GM21360 (cell line): Measurements from ENCODE around the gene ADARB1.
A peak's percentile ranks its signal among the peaks of the same experiment; 100 is the strongest.
"Not testable (repeated sequence)": the region's sequence is repeated elsewhere in the genome, so short reads cannot be mapped to it uniquely, and the experiment has no call there.

Source experiments
- ATAC-seq: cut with Tn5 transposase; IDR thresholded peaks from one replicate; pipeline ENCODE4 v1.9.1; 2021; ENCODE audit warnings: mild to moderate bottlenecking, moderate library complexity; ENCODE audit not compliant: unreplicated experiment

Gene ADARB1, protein sequence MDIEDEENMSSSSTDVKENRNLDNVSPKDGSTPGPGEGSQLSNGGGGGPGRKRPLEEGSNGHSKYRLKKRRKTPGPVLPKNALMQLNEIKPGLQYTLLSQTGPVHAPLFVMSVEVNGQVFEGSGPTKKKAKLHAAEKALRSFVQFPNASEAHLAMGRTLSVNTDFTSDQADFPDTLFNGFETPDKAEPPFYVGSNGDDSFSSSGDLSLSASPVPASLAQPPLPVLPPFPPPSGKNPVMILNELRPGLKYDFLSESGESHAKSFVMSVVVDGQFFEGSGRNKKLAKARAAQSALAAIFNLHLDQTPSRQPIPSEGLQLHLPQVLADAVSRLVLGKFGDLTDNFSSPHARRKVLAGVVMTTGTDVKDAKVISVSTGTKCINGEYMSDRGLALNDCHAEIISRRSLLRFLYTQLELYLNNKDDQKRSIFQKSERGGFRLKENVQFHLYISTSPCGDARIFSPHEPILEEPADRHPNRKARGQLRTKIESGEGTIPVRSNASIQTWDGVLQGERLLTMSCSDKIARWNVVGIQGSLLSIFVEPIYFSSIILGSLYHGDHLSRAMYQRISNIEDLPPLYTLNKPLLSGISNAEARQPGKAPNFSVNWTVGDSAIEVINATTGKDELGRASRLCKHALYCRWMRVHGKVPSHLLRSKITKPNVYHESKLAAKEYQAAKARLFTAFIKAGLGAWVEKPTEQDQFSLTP

GRCh38 chr21:45074048-45074817 is at the start of gene ADARB1:
ADARB1 (plus strand) TSS chr21:45074580; CDS start chr21:45171657, 97,077 bp downstream.
- ATAC-seq = peak; percentile 56

DNA sequence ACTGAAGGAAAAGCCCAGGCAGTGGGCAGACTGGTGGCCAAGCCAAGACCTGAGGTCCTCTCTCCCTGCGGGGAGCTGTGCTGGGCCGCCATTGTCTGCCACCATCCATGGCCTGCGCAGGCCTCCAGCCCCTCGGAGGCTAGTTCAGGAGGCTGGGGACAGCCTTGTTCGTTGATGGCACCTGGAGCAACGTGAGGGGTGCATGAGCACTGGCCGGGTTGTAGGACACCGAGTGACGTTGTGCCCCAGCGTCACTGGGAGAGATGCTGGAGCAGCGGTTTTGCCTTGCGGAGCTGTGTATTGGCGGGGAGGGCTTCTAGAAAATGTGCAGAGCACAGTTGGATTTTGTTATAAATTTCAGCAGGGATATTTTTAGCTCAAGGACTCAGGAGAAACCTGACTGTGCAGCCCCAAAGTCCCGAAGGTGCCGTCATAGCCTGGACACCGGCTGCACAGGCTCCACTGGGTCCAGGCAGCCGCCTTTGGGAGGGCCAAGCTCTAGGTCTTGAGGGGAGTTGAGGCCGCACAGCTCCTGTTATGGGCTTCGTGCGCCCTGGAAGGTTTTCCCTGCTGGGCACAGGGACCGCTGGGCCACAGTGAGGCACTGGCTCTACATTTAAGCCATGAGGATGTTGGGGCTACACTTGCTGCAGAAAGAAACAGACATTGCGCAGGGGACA is 48.2 kb upstream of the ADARB1 start:
- no peak for ATAC-seq

GRCh38 chr21:45026826-45027225 is 47.6 kb upstream of the ADARB1 start:
- ATAC-seq = no peak

- ATAC-seq = no peak
These were observed 46.9 kb upstream of the ADARB1 start for GRCh38 chr21:45027241-45028196.

DNA sequence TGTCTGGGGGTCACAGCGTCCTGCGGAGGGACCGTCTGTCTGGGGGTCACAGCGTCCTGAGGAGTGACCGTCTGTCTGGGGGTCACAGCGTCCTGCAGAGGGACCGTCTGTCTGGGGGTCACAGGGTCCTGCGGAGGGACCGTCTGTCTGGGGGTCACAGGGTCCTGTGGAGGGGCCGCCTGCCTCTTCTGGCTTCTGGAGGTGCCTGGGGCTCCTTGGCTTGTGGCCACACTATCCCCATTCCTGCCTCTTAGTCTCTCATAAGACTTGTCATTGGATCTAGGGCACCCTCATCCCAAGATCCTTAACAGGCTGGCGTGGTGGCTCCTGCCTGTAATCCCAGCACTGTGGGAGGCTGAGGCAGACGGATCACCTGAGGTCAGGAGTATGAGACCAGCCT is 45.7 kb upstream of the ADARB1 start:
- ATAC-seq = not testable (repeated sequence)

DNA sequence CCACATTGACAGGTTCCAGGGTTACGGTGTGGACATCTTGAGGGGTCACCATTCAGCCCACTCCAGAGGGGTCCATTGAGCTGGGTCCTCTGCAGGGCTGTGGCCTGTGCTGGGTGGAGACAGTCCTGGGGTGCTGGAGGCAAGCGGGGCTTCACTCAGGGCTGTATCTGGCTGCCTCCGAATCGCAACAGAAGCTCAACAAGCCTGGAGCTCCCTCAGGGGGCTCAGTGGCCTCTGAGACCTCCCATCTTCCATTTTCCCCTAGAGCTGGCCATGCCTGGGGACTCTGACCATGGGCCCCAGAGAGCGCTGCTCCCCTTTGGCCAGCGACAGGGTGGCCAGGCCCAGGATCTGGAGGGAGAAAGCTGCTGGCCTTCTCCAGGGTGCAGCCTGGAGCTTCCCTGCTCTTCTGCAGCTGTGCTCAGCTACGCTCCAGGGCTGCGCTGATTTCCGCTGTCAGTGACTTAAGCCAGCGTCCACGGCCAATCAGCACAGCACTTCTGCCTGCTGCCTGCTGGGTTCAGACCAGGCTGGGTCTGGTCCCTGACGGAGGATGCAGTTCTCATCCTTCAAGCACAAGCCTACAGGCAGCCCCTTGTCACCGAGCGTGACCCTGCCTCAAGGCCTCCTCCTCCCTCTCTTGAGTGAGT is 45.0 kb upstream of the ADARB1 start:
- ATAC-seq = no peak

GRCh38 chr21:45029948-45030681 is 44.3 kb upstream of the ADARB1 start:
- no peak for ATAC-seq

- no peak for ATAC-seq
These were observed 43.5 kb upstream of the ADARB1 start for GRCh38 chr21:45030682-45031570.

GRCh38 chr21:45031571-45032191 is 42.7 kb upstream of the ADARB1 start:
- no peak for ATAC-seq

- no peak for ATAC-seq
These were observed 42.0 kb upstream of the ADARB1 start for GRCh38 chr21:45032332-45032731.

GRCh38 chr21:45032977-45033710 is 41.2 kb upstream of the ADARB1 start:
- no peak for ATAC-seq

DNA sequence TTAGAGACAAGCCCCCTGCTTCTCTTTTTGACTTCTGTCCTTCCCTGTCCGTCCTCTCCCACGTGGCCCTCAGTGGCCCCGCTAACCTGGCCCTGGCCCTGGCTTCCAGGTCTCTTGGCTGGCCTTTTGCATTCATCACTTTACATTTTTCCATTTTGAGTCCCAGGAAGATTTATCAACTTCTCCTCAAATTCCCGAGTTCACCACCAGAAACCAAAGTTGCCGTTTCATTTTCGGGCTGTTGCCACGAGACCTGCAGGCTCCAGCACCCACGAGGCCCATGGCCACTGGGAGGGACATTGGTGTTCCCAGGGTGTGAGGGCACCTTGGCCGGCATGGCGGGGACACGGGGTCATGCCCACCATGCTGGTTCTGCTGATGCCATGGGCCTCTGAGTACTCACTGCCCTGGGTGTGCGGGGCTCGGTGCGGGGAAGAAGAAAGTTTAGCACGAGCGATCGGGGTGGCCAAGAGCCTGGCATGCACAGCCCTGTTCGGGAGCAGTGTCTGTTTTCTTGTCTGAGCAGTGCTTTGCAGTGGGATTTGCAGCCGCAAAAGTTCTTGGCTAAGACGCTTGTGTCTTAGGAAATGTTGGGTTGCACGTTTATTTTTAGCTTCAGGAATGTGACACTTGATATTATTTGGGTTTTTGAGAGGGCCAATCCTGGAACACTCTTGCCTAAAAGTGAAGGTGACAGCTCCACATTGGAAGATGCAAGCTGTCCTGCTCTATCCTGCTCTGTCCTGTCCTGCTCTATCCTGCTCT is 40.4 kb upstream of the ADARB1 start:
- no peak for ATAC-seq

- no peak for ATAC-seq
These were observed 39.6 kb upstream of the ADARB1 start for GRCh38 chr21:45034556-45035476.

GRCh38 chr21:45035477-45035848 is 38.9 kb upstream of the ADARB1 start:
- ATAC-seq = no peak

GRCh38 chr21:45036630-45037029 is 37.8 kb upstream of the ADARB1 start:
- no peak for ATAC-seq
